ENCODE measurements around the gene IP6K2. TPM values are rescaled to one million over a fixed set of nuclear protein-coding genes. Genes with fewer than 3 reads are reported as not detected.
"Not testable (repeated sequence)": the region's sequence is repeated elsewhere in the genome, so short reads cannot be mapped to it uniquely, and the experiment has no call there.

The IP6K2 gene
- total and polyA plus RNA-seq, 2 donors from 2014 or later = 69.4 to 112 TPM

DNA sequence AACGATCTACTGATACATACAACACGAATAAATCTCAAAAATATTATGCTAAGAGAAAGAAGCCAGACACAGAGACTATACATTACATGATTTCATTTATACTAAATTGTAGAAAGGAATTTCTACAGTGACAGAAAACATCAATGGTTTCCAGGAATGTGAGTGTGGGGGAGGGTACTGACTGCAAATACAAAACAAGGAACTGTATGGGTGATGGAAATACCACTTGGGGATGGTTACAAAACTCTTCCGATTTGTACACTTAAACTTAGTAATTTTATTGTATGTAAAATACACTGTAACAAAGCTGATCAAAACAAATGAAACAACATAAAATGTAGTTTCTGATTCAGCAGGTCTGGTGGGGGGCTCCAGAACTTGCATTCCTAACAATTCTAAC is 45.8 kb upstream of the IP6K2 start:
- no peak overlapping the region for H3K9ac ChIP-seq (ENCODE audit: low read length in 3 of 3)
- FAIRE-seq (no peak), DNase-seq (peak in 2 of 5 donors; percentile 19 to 50)
- H3K9me3 ChIP-seq (ENCODE audit: control insufficient read depth in 2 of 3, insufficient read depth in 1 of 3, low read length in 3 of 3) = no peaks in the 10 kb centered on the region
- no peak overlapping the region for H3K27ac ChIP-seq (ENCODE audit: low read depth in 2 of 2, low read length in 2 of 2)
- peaks cover 0 to 6% (median 2%) of the 10 kb centered on the region in 3 donors for H3K36me3 ChIP-seq (ENCODE audit: control insufficient read depth in 2 of 3, insufficient read depth in 3 of 3, low read length in 3 of 3)
- intact Hi-C loops (cut with DNase I) = no loop called here
- H3K4me1 ChIP-seq (ENCODE audit: control insufficient read depth in 2 of 3, insufficient read depth in 2 of 3, low read depth in 1 of 3, low read length in 3 of 3) = no peaks in the 10 kb centered on the region
- H3K4me3 ChIP-seq (ENCODE audit: low read length in 3 of 3) = no peak overlapping the region
- TF ChIP-seq, protein P1, sequence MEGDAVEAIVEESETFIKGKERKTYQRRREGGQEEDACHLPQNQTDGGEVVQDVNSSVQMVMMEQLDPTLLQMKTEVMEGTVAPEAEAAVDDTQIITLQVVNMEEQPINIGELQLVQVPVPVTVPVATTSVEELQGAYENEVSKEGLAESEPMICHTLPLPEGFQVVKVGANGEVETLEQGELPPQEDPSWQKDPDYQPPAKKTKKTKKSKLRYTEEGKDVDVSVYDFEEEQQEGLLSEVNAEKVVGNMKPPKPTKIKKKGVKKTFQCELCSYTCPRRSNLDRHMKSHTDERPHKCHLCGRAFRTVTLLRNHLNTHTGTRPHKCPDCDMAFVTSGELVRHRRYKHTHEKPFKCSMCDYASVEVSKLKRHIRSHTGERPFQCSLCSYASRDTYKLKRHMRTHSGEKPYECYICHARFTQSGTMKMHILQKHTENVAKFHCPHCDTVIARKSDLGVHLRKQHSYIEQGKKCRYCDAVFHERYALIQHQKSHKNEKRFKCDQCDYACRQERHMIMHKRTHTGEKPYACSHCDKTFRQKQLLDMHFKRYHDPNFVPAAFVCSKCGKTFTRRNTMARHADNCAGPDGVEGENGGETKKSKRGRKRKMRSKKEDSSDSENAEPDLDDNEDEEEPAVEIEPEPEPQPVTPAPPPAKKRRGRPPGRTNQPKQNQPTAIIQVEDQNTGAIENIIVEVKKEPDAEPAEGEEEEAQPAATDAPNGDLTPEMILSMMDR (IDR thresholded peaks at IDR 0.05; ENCODE audit: borderline replicate concordance, extremely low read depth, insufficient read depth) = no peak
- H3K27me3 ChIP-seq (ENCODE audit: control insufficient read depth, insufficient read depth, low read length) = no peaks in the 10 kb centered on the region

DNA sequence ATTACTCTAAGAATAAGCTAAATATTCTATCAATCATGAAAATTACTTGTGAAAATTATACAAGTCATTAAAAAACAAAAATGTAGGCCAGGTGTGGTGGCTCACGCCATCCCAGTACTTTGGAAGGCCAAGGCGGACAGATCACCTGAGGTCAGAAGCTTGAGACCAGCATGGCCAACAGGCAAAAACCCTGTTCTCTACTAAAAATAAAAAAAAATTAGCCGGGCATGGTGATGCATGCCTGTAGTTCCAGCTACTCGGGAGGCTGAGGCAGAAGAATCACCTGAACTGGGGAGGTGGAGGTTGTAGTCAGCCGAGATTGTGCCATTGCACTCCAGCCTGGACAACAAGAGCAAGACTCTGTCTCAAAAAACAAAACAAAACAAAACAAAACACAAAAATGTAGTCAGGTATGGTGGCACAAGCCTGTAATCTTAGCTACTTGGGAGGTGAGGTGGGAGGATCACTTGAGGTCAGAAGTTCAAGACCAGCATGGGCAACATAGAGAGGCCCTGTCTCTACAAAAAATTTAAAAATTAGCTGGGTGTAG is 43.0 kb upstream of the IP6K2 start:
- H3K4me1 ChIP-seq (ENCODE audit: control insufficient read depth in 2 of 3, insufficient read depth in 2 of 3, low read depth in 1 of 3, low read length in 3 of 3); intact Hi-C loops (cut with DNase I); H3K9ac ChIP-seq (ENCODE audit: low read length in 3 of 3); H3K9me3 ChIP-seq (ENCODE audit: control insufficient read depth in 2 of 3, insufficient read depth in 1 of 3, low read length in 3 of 3); H3K27me3 ChIP-seq (ENCODE audit: control insufficient read depth, insufficient read depth, low read length); DNase-seq; FAIRE-seq; H3K36me3 ChIP-seq (ENCODE audit: control insufficient read depth in 2 of 3, insufficient read depth in 3 of 3, low read length in 3 of 3); H3K4me3 ChIP-seq (ENCODE audit: low read length in 3 of 3); H3K27ac ChIP-seq (ENCODE audit: low read depth in 2 of 2, low read length in 2 of 2): not testable (repeated sequence)

DNA sequence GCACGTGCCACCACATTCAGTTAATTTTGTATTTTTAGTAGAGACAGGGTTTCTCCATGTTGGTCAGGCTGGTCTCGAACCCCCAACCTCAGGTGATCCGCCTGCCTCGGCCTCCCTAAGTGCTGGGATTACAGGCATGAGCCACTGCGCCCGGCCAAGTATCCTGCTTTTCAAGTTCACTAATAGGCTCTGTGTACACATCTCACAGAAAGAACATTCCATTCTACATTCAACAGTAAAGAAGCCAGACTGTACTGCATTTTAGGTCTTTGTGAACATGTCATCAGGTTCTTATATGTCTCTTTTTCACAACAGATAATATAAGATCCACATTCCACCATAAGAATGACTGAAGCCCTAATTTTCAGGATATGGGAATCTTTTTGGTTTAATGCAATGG is 42.5 kb upstream of the IP6K2 start:
- FAIRE-seq, DNase-seq: not testable (repeated sequence)

DNA sequence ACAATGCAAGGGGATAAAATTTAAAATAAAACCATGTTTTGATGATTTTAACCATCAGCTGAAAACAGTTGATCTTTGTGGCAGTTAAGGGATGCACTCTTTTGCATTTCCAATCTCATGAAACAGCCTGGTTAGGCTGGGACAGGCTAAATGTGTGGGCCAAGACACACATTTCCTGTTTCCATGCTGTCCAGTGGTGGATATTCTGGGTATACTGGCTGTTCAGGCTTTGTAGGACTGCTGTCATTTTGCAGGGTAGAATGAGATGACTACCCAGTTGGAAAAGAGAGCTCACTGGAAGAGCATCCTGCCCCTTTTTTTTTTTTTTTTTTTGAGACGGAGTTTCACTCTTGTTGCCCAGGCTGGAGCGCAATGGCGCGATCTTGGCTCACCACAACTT is 42.0 kb upstream of the IP6K2 start:
- H3K4me3 ChIP-seq (ENCODE audit: low read length in 3 of 3) = no peak overlapping the region
- H3K9ac ChIP-seq (ENCODE audit: low read length in 3 of 3) = no peak overlapping the region
- intact Hi-C loops (cut with DNase I) = no loop called here
- peaks cover 0 to 3% (median 0%) of the 10 kb centered on the region in 3 donors for H3K36me3 ChIP-seq (ENCODE audit: control insufficient read depth in 2 of 3, insufficient read depth in 3 of 3, low read length in 3 of 3)
- no peak for FAIRE-seq
- TF ChIP-seq, protein P1 (IDR thresholded peaks at IDR 0.05; ENCODE audit: borderline replicate concordance, extremely low read depth, insufficient read depth) = no peak
- H3K9me3 ChIP-seq (ENCODE audit: control insufficient read depth in 2 of 3, insufficient read depth in 1 of 3, low read length in 3 of 3) = no peaks in the 10 kb centered on the region
- no peak for DNase-seq
- no peaks in the 10 kb centered on the region for H3K4me1 ChIP-seq (ENCODE audit: control insufficient read depth in 2 of 3, insufficient read depth in 2 of 3, low read depth in 1 of 3, low read length in 3 of 3)
- H3K27me3 ChIP-seq (ENCODE audit: control insufficient read depth, insufficient read depth, low read length) = no peaks in the 10 kb centered on the region
- H3K27ac ChIP-seq (ENCODE audit: low read depth in 2 of 2, low read length in 2 of 2) = no peak overlapping the region

More for the DNA sequence above, 42.5 kb upstream of the IP6K2 start:
- intact Hi-C loops (cut with DNase I); H3K4me3 ChIP-seq (ENCODE audit: low read length in 3 of 3); H3K27me3 ChIP-seq (ENCODE audit: control insufficient read depth, insufficient read depth, low read length); H3K4me1 ChIP-seq (ENCODE audit: control insufficient read depth in 2 of 3, insufficient read depth in 2 of 3, low read depth in 1 of 3, low read length in 3 of 3); H3K9ac ChIP-seq (ENCODE audit: low read length in 3 of 3); H3K27ac ChIP-seq (ENCODE audit: low read depth in 2 of 2, low read length in 2 of 2); H3K36me3 ChIP-seq (ENCODE audit: control insufficient read depth in 2 of 3, insufficient read depth in 3 of 3, low read length in 3 of 3); H3K9me3 ChIP-seq (ENCODE audit: control insufficient read depth in 2 of 3, insufficient read depth in 1 of 3, low read length in 3 of 3): not testable (repeated sequence)

All from kidney (tissue), 14 donors.